Endothelial cell of umbilical vein (primary cell): ENCODE data around the gene METRNL.

ENCODE experiments used
- CTCF ChIP-seq, 2 donors: IDR thresholded peaks; 1 replicate in 1 of 2; 2 replicates in 1 of 2; pipeline ENCODE4 v1.5.1; 2011; ENCODE audit warnings: low read length in 2 of 2, mild to moderate bottlenecking in 2 of 2, moderate library complexity in 2 of 2, control low read depth in 1 of 2, inconsistent platforms in 1 of 2, low read depth in 1 of 2; ENCODE audit not compliant: insufficient read depth in 1 of 2; ENCODE audit errors: extremely low read depth in 1 of 2
- EZH2 ChIP-seq: IDR thresholded peaks from 2 replicates; pipeline ENCODE4 v1.6.1; 2012; ENCODE audit warnings: borderline replicate concordance, low read depth, mild to moderate bottlenecking, moderate library complexity, low read length, inconsistent platforms; ENCODE audit not compliant: severe bottlenecking
- POLR2A ChIP-seq: IDR thresholded peaks from 2 replicates; pipeline ENCODE4 v1.6.1; 2012; ENCODE audit warnings: low read depth, mild to moderate bottlenecking, control low read depth, low read length

- TF ChIP-seq POLR2A (no peak), CTCF (IDR thresholded peaks at IDR 0.05; ENCODE audit: extremely low read depth in 1 of 2, insufficient read depth in 1 of 2, low read depth in 1 of 2, low read length in 2 of 2) (no peak), EZH2 (no peak)
These were observed 12.8 kb downstream of the METRNL start for GRCh38 chr17:83092186-83092585.
